ENCODE measurements around the gene NUTM2F. TPM values are rescaled to one million over a fixed set of nuclear protein-coding genes. Genes with fewer than 3 reads are reported as not detected.
"Not testable (repeated sequence)": the region's sequence is repeated elsewhere in the genome, so short reads cannot be mapped to it uniquely, and the experiment has no call there.

NUTM2F gene
- total and polyA plus RNA-seq, 4 donors: not detected

GRCh38 chr9:94323153-94323798, 5.2 kb downstream of the NUTM2F start:
- intact Hi-C loops (cut with DNase I); H3K27ac ChIP-seq (ENCODE audit: low read depth in 1 of 2, low read length in 2 of 2); H3K4me3 ChIP-seq (ENCODE audit: low read length in 2 of 2); DNase-seq; ATAC-seq (ENCODE audit: low FRiP score); H3K36me3 ChIP-seq (ENCODE audit: control insufficient read depth in 1 of 2, insufficient read depth in 2 of 2, low read length in 1 of 2); H3K27me3 ChIP-seq (ENCODE audit: control insufficient read depth in 1 of 2, insufficient read depth in 2 of 2, low read length in 1 of 2); H3K9me3 ChIP-seq (ENCODE audit: control insufficient read depth, low read length); H3K4me1 ChIP-seq (ENCODE audit: control insufficient read depth in 1 of 2, insufficient read depth in 2 of 2, low read length in 2 of 2): not testable (repeated sequence)
- 83 to 91% methylated on average over 10 to 15 of the region's 18 CpGs for WGBS, 2 donors

- H3K27ac ChIP-seq (ENCODE audit: low read depth in 1 of 2, low read length in 2 of 2); H3K9me3 ChIP-seq (ENCODE audit: control insufficient read depth, low read length); H3K36me3 ChIP-seq (ENCODE audit: control insufficient read depth in 1 of 2, insufficient read depth in 2 of 2, low read length in 1 of 2); intact Hi-C loops (cut with DNase I); H3K27me3 ChIP-seq (ENCODE audit: control insufficient read depth in 1 of 2, insufficient read depth in 2 of 2, low read length in 1 of 2); ATAC-seq (ENCODE audit: low FRiP score); H3K4me1 ChIP-seq (ENCODE audit: control insufficient read depth in 1 of 2, insufficient read depth in 2 of 2, low read length in 2 of 2); DNase-seq; H3K4me3 ChIP-seq (ENCODE audit: low read length in 2 of 2): not testable (repeated sequence)
- WGBS, 2 donors: 90% methylated on average over 7 to 8 of the region's 9 CpGs
Measured at GRCh38 chr9:94322342-94322940, 6.0 kb downstream of the NUTM2F start.

- DNase-seq; intact Hi-C loops (cut with DNase I); H3K4me3 ChIP-seq (ENCODE audit: low read length in 2 of 2); H3K9me3 ChIP-seq (ENCODE audit: control insufficient read depth, low read length); ATAC-seq (ENCODE audit: low FRiP score); H3K27me3 ChIP-seq (ENCODE audit: control insufficient read depth in 1 of 2, insufficient read depth in 2 of 2, low read length in 1 of 2); H3K27ac ChIP-seq (ENCODE audit: low read depth in 1 of 2, low read length in 2 of 2); H3K36me3 ChIP-seq (ENCODE audit: control insufficient read depth in 1 of 2, insufficient read depth in 2 of 2, low read length in 1 of 2); H3K4me1 ChIP-seq (ENCODE audit: control insufficient read depth in 1 of 2, insufficient read depth in 2 of 2, low read length in 2 of 2): not testable (repeated sequence)
- 100% methylated on average over 1 of the region's 10 CpGs; no CpG with 5 or more reads in 1 of the 2 donors for WGBS, 2 donors
Measured at GRCh38 chr9:94317949-94318657, 10.3 kb downstream of the NUTM2F start.

GRCh38 chr9:94316236-94316635, 12.2 kb downstream of the NUTM2F start:
- H3K9me3 ChIP-seq (ENCODE audit: control insufficient read depth, low read length); H3K4me3 ChIP-seq (ENCODE audit: low read length in 2 of 2); ATAC-seq (ENCODE audit: low FRiP score); H3K27me3 ChIP-seq (ENCODE audit: control insufficient read depth in 1 of 2, insufficient read depth in 2 of 2, low read length in 1 of 2); H3K27ac ChIP-seq (ENCODE audit: low read depth in 1 of 2, low read length in 2 of 2); H3K4me1 ChIP-seq (ENCODE audit: control insufficient read depth in 1 of 2, insufficient read depth in 2 of 2, low read length in 2 of 2); DNase-seq; intact Hi-C loops (cut with DNase I); H3K36me3 ChIP-seq (ENCODE audit: control insufficient read depth in 1 of 2, insufficient read depth in 2 of 2, low read length in 1 of 2): not testable (repeated sequence)
- WGBS, 2 donors: 58% methylated on average over 3 of the region's 5 CpGs; no CpG with 5 or more reads in 1 of the 2 donors

GRCh38 chr9:94315034-94315984, 13.1 kb downstream of the NUTM2F start:
- H3K27ac ChIP-seq (ENCODE audit: low read depth in 1 of 2, low read length in 2 of 2); H3K36me3 ChIP-seq (ENCODE audit: control insufficient read depth in 1 of 2, insufficient read depth in 2 of 2, low read length in 1 of 2); DNase-seq; H3K9me3 ChIP-seq (ENCODE audit: control insufficient read depth, low read length); H3K4me3 ChIP-seq (ENCODE audit: low read length in 2 of 2); H3K4me1 ChIP-seq (ENCODE audit: control insufficient read depth in 1 of 2, insufficient read depth in 2 of 2, low read length in 2 of 2); H3K27me3 ChIP-seq (ENCODE audit: control insufficient read depth in 1 of 2, insufficient read depth in 2 of 2, low read length in 1 of 2); intact Hi-C loops (cut with DNase I): not testable (repeated sequence)
- peak; percentile 26 for ATAC-seq (ENCODE audit: low FRiP score)
- WGBS, 2 donors: 98 to 100% methylated on average over 4 to 7 of the region's 15 CpGs

- Histone ChIP-seq H3K9me3 (ENCODE audit: control insufficient read depth, low read length) (no peaks in the 10 kb centered on the region), H3K4me1 (ENCODE audit: control insufficient read depth in 1 of 2, insufficient read depth in 2 of 2, low read length in 2 of 2) (no peaks in the 10 kb centered on the region), H3K4me3 (ENCODE audit: low read length in 2 of 2) (no peak overlapping the region), H3K27me3 (ENCODE audit: control insufficient read depth in 1 of 2, insufficient read depth in 2 of 2, low read length in 1 of 2) (no peaks in the 10 kb centered on the region), H3K36me3 (ENCODE audit: control insufficient read depth in 1 of 2, insufficient read depth in 2 of 2, low read length in 1 of 2) (no peaks in the 10 kb centered on the region), H3K27ac (ENCODE audit: low read depth in 1 of 2, low read length in 2 of 2) (no peak overlapping the region)
- DNase-seq (no peak), ATAC-seq (ENCODE audit: low FRiP score) (no peak)
- intact Hi-C loops (cut with DNase I): no loop called here
Measured at GRCh38 chr9:94303321-94303720, 25.1 kb downstream of the NUTM2F start.

- 97 to 98% methylated on average over 4 of the region's 4 CpGs for WGBS, 2 donors
- Histone ChIP-seq H3K4me3 (ENCODE audit: low read length in 2 of 2) (no peak overlapping the region), H3K36me3 (ENCODE audit: control insufficient read depth in 1 of 2, insufficient read depth in 2 of 2, low read length in 1 of 2) (no peaks in the 10 kb centered on the region), H3K4me1 (ENCODE audit: control insufficient read depth in 1 of 2, insufficient read depth in 2 of 2, low read length in 2 of 2) (no peaks in the 10 kb centered on the region), H3K27me3 (ENCODE audit: control insufficient read depth in 1 of 2, insufficient read depth in 2 of 2, low read length in 1 of 2) (no peaks in the 10 kb centered on the region), H3K9me3 (ENCODE audit: control insufficient read depth, low read length) (no peaks in the 10 kb centered on the region), H3K27ac (ENCODE audit: low read depth in 1 of 2, low read length in 2 of 2) (no peak overlapping the region)
- DNase-seq (no peak), ATAC-seq (ENCODE audit: low FRiP score) (no peak)
- intact Hi-C loops (cut with DNase I): no loop called here
Measured at GRCh38 chr9:94302426-94302825, 26.0 kb downstream of the NUTM2F start.

- Histone ChIP-seq H3K27ac (ENCODE audit: low read depth in 1 of 2, low read length in 2 of 2) (no peak overlapping the region), H3K4me3 (ENCODE audit: low read length in 2 of 2) (no peak overlapping the region), H3K36me3 (ENCODE audit: control insufficient read depth in 1 of 2, insufficient read depth in 2 of 2, low read length in 1 of 2) (no peaks in the 10 kb centered on the region), H3K4me1 (ENCODE audit: control insufficient read depth in 1 of 2, insufficient read depth in 2 of 2, low read length in 2 of 2) (no peaks in the 10 kb centered on the region), H3K9me3 (ENCODE audit: control insufficient read depth, low read length) (no peaks in the 10 kb centered on the region), H3K27me3 (ENCODE audit: control insufficient read depth in 1 of 2, insufficient read depth in 2 of 2, low read length in 1 of 2) (no peaks in the 10 kb centered on the region)
- DNase-seq: no peak
- no peak for ATAC-seq (ENCODE audit: low FRiP score)
- intact Hi-C loops (cut with DNase I): no loop called here
- 87 to 88% methylated on average over 5 of the region's 5 CpGs for WGBS, 2 donors
Measured at GRCh38 chr9:94301583-94301982, 26.9 kb downstream of the NUTM2F start.
